GM13976 (cell line): ENCODE measurements around the gene SLC12A6.

ENCODE experiments used
- DNase-seq: peaks from one replicate; pipeline ENCODE4 v3.0.0; 2012; ENCODE audit warnings: low spot score
- CTCF ChIP-seq: IDR thresholded peaks from 2 replicates; pipeline ENCODE4 v1.5.1; 2012; ENCODE audit warnings: borderline replicate concordance, mild to moderate bottlenecking; ENCODE audit not compliant: insufficient read depth; ENCODE audit errors: extremely low read depth, missing control alignments, control extremely low read depth
- in situ Hi-C: fragments of 300-500 bp; cut with MboI; formaldehyde crosslinking; loops from one replicate; pipeline ENCODE4 v1.12.0; 2022; ENCODE audit warnings: low sequenced_read_pairs, mixed read lengths, inconsistent platforms; ENCODE audit not compliant: unreplicated experiment

The SLC12A6 gene

GRCh38 chr15:34252545-34252944 is 85.0 kb downstream of the SLC12A6 start:
- DNase-seq, result no peak
- no peak for TF ChIP-seq CTCF
- in situ Hi-C loops, result no loop called here

GRCh38 chr15:34248190-34248589 is 89.4 kb downstream of the SLC12A6 start:
- in situ Hi-C loops, result loop anchor here (25.0 kb wide), 1 partner anchor 339 kb away; the partner anchor contains the start of gene GOLGA8B

GRCh38 chr15:34246276-34246976 is 91.2 kb downstream of the SLC12A6 start:
- TF ChIP-seq CTCF, result no peak
- in situ Hi-C loops, result loop anchor here (25.0 kb wide), 1 partner anchor 341 kb away; the partner anchor contains the start of gene GOLGA8B
- DNase-seq, result no peak

More at GRCh38 chr15:34248190-34248589, 89.4 kb downstream of the SLC12A6 start:
- DNase-seq, result no peak
- no peak for TF ChIP-seq CTCF

GRCh38 chr15:34243226-34243625 is 94.4 kb downstream of the SLC12A6 start:
- in situ Hi-C loops, result loop anchor here (25.0 kb wide), 1 partner anchor 344 kb away; the partner anchor contains the start of gene GOLGA8B
- TF ChIP-seq CTCF, result no peak
- DNase-seq, result no peak

GRCh38 chr15:34242331-34242710 is 95.3 kb downstream of the SLC12A6 start:
- TF ChIP-seq CTCF, result no peak
- in situ Hi-C loops, result loop anchor here (25.0 kb wide), 1 partner anchor 345 kb away; the partner anchor contains the start of gene GOLGA8B
- no peak for DNase-seq

- peak; percentile 54 for TF ChIP-seq CTCF
- in situ Hi-C loops, result loop anchor here (25.0 kb wide), 1 partner anchor 346 kb away; the partner anchor contains the start of gene GOLGA8B
- peak; percentile 59 for DNase-seq
Measured at GRCh38 chr15:34241376-34242330, 95.9 kb downstream of the SLC12A6 start.
